H9 (cell line): ENCODE results near the gene SEPHS1. TPM values are rescaled to one million over a fixed set of nuclear protein-coding genes. Genes with fewer than 3 reads are reported as not detected.

Experiments used
- DNase-seq: peaks from one replicate; pipeline ENCODE4 v3.0.0-alpha.2; 2017
- H2AFZ ChIP-seq: one replicate; pipeline ENCODE4 v1.6.1; 2013; ENCODE audit warnings: mild to moderate bottlenecking, low read length, control low read depth, moderate library complexity
- H2AK5ac ChIP-seq: 2 replicates; pipeline ENCODE4 v1.6.1; 2013; ENCODE audit warnings: low read length, control low read depth, mixed read lengths; ENCODE audit not compliant: insufficient read length
- H2BK120ac ChIP-seq: one replicate; pipeline ENCODE4 v1.6.1; 2013; ENCODE audit warnings: low read depth, mild to moderate bottlenecking, low read length, control low read depth, inconsistent platforms; ENCODE audit not compliant: poor library complexity, severe bottlenecking
- H2BK12ac ChIP-seq: 2 replicates; pipeline ENCODE4 v1.6.1; 2013; ENCODE audit warnings: low read length, control low read depth, mixed read lengths, low read depth; ENCODE audit not compliant: insufficient read length
- H2BK15ac ChIP-seq: 2 replicates; pipeline ENCODE4 v1.6.1; 2013; ENCODE audit warnings: low read depth, low read length, control low read depth
- H2BK20ac ChIP-seq: one replicate; pipeline ENCODE4 v1.6.1; 2013; ENCODE audit warnings: low read depth, mild to moderate bottlenecking, low read length, control low read depth, inconsistent platforms; ENCODE audit not compliant: poor library complexity, severe bottlenecking
- H2BK5ac ChIP-seq: 2 replicates; pipeline ENCODE4 v1.6.1; 2013; ENCODE audit warnings: low read length, control low read depth, mixed read lengths; ENCODE audit not compliant: insufficient read length
- H3K14ac ChIP-seq: 2 replicates; pipeline ENCODE4 v1.6.1; 2013; ENCODE audit warnings: low read length, control low read depth; ENCODE audit not compliant: insufficient read depth
- H3K18ac ChIP-seq: 2 replicates; pipeline ENCODE4 v1.6.1; 2013; ENCODE audit warnings: low read depth, mild to moderate bottlenecking, mixed read lengths, low read length, control low read depth; ENCODE audit not compliant: insufficient read length
- H3K23ac ChIP-seq: 2 replicates; pipeline ENCODE4 v1.6.1; 2013; ENCODE audit warnings: low read length, control low read depth, mixed read lengths, low read depth; ENCODE audit not compliant: insufficient read length
- H3K23me2 ChIP-seq: 2 replicates; pipeline ENCODE4 v1.6.1; 2013; ENCODE audit warnings: low read depth, mild to moderate bottlenecking, mixed read lengths, low read length, control low read depth; ENCODE audit not compliant: insufficient read length, poor library complexity, severe bottlenecking
- H3K27ac ChIP-seq: 2 replicates; pipeline ENCODE4 v1.5.1; 2013; ENCODE audit warnings: low read length, control low read depth, mixed read lengths, low read depth; ENCODE audit not compliant: insufficient read length
- H3K27me3 ChIP-seq: 2 replicates; pipeline ENCODE4 v1.6.1; 2013; ENCODE audit warnings: low read length, control low read depth, inconsistent platforms; ENCODE audit not compliant: insufficient read depth
- H3K4ac ChIP-seq: 2 replicates; pipeline ENCODE4 v1.6.1; 2013; ENCODE audit warnings: low read depth, mild to moderate bottlenecking, control low read depth, inconsistent platforms, low read length, moderate library complexity
- H3K4me1 ChIP-seq: 2 replicates; pipeline ENCODE4 v1.6.1; 2013; ENCODE audit warnings: low read length, control low read depth, inconsistent platforms; ENCODE audit not compliant: insufficient read depth
- H3K4me2 ChIP-seq: 2 replicates; pipeline ENCODE4 v1.6.1; 2013; ENCODE audit warnings: low read length, control low read depth, mixed read lengths; ENCODE audit not compliant: insufficient read length, insufficient read depth
- H3K56ac ChIP-seq: 2 replicates; pipeline ENCODE4 v1.6.1; 2013; ENCODE audit warnings: low read depth, mild to moderate bottlenecking, mixed read lengths, low read length, control low read depth; ENCODE audit not compliant: insufficient read length
- H3K79me1 ChIP-seq: 2 replicates; pipeline ENCODE4 v1.6.1; 2013; ENCODE audit warnings: low read depth, mild to moderate bottlenecking, moderate library complexity, low read length, control low read depth, inconsistent platforms; ENCODE audit not compliant: insufficient read depth, poor library complexity, severe bottlenecking
- H3K79me2 ChIP-seq: 2 replicates; pipeline ENCODE4 v1.6.1; 2013; ENCODE audit warnings: low read length, control low read depth, inconsistent platforms; ENCODE audit not compliant: insufficient read depth
- H3K9ac ChIP-seq: 2 replicates; pipeline ENCODE4 v1.6.1; 2013; ENCODE audit warnings: low read length, control low read depth, mixed read lengths; ENCODE audit not compliant: insufficient read length; ENCODE audit errors: extremely low read depth
- H3K9me3 ChIP-seq: one replicate; pipeline ENCODE4 v1.6.1; 2013; ENCODE audit warnings: low read depth, low read length, inconsistent platforms; ENCODE audit not compliant: control insufficient read depth
- H3T11ph ChIP-seq: one replicate; pipeline ENCODE4 v1.6.1; 2013; ENCODE audit warnings: mild to moderate bottlenecking, low read length, control low read depth, inconsistent platforms
- H4K20me1 ChIP-seq: one replicate; pipeline ENCODE4 v1.6.1; 2013; ENCODE audit not compliant: control insufficient read depth, insufficient read length, insufficient read depth
- H4K5ac ChIP-seq: 2 replicates; pipeline ENCODE4 v1.6.1; 2013; ENCODE audit warnings: low read depth, mild to moderate bottlenecking, mixed read lengths, low read length, control low read depth; ENCODE audit not compliant: insufficient read length
- H4K8ac ChIP-seq: replicated peaks from 2 replicates; pipeline ENCODE4 v1.6.1; 2013; ENCODE audit warnings: low read length, control low read depth, mixed read lengths, low read depth; ENCODE audit not compliant: insufficient read length
- H4K91ac ChIP-seq: 2 replicates; pipeline ENCODE4 v1.6.1; 2013; ENCODE audit warnings: low read depth, mild to moderate bottlenecking, moderate library complexity, mixed read lengths, low read length, control low read depth; ENCODE audit not compliant: insufficient read length
- H3K27ac Mint-ChIP-seq, 3 experiments: 2 replicates in 2 of 3; 3 replicates in 1 of 3; pipeline ENCODE4 v1.8.0; 2020 to 2021; ENCODE audit warnings: mixed read lengths in 3 of 3, mild to moderate bottlenecking in 1 of 3, moderate library complexity in 1 of 3
- H3K27me3 Mint-ChIP-seq: 2 replicates; pipeline ENCODE4 v1.8.0; 2021; ENCODE audit warnings: low read depth, mild to moderate bottlenecking, moderate library complexity, mixed read lengths
- H3K36me3 Mint-ChIP-seq, 3 experiments: 2 replicates in 2 of 3; 3 replicates in 1 of 3; pipeline ENCODE4 v1.8.0; 2020 to 2021; ENCODE audit warnings: low read depth in 3 of 3, mixed read lengths in 3 of 3; ENCODE audit not compliant: insufficient read depth in 1 of 3
- H3K4me1 Mint-ChIP-seq, 2 experiments: 2 replicates each; pipeline ENCODE4 v1.8.0; 2020; ENCODE audit warnings: mixed read lengths in 2 of 2
- H3K4me3 Mint-ChIP-seq, 2 experiments: 2 replicates in 1 of 2; 3 replicates in 1 of 2; pipeline ENCODE4 v1.8.0; 2020 to 2021; ENCODE audit warnings: mild to moderate bottlenecking in 2 of 2, mixed read lengths in 2 of 2, moderate library complexity in 1 of 2
- H3K9me3 Mint-ChIP-seq, 2 experiments: 2 replicates in 1 of 2; 3 replicates in 1 of 2; pipeline ENCODE4 v1.8.0; 2020; ENCODE audit warnings: mild to moderate bottlenecking in 2 of 2, mixed read lengths in 2 of 2, moderate library complexity in 1 of 2
- WGBS: extraction: QIAGEN DNeasy Blood & Tissue Kit; methylation state at CpG from one replicate; pipeline ENCODE4 v1.1.7; 2013; ENCODE audit warnings: missing lambda C conversion rate, low lambda C conversion rate, mixed read lengths; ENCODE audit not compliant: insufficient read length; ENCODE audit errors: extremely low coverage; 5-methylcytosine and 5-hydroxymethylcytosine counted together
- total RNA-seq: library from RNA; stranded (reverse); gene quantifications from 2 replicates; pipeline ENCODE4 v1.2.1, GENCODE V29; 2021
- TF ChIP-seq, protein P1 (sequence below): fragments of 200-600 bp; sonication (generic); conservative IDR thresholded peaks from 3 replicates; pipeline ENCODE4 v1.8.0; 2021; ENCODE audit warnings: antibody characterized with exemption, mild to moderate bottlenecking

Gene SEPHS1
- total RNA-seq, 1 experiment from 2014 or later = 366 TPM

DNA sequence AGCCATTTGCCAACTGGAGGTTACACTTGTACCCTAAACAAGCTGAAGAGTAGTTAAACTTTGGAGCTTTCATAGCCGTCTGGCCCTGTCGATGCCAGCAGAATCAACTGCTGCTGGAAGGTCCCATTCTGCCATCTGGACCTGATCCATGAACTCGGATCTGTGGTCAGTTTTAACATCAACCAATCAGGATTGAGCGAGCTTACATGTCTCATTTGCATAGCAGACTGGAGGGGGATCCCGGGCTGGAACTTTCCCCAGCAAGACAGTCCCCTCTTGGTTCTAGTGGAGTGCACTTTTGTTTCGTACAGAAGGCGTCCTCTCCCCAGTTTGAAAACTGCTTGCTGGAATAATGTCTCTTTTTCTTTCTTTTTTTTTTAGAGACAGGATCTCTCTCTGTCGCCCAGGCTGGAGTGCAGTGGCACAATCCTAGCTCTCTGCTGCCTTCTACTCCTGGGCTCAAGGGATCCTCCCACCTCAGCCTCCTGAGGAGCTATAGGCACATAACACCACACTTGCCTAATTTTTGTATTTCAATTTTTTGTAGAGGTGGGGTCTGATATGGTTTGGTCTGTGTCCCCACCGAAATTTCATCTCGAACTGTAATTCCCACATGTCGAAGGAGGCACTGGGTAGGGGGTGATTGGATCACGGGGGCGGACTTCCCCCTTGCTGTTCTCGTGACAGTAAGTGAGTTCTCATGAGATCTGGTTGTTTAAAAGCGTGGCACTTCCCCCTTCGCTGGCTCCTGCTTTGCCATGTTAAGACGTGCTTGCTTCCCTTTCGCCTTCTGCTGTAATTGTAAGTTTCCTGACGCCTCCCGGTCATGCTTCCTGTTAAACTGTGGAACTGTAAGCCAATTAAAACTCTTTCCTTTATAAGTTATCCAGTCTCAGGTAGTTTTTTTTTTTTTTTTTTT lies 42.8 kb upstream of the SEPHS1 start:
- no peak overlapping the region for H3K9ac ChIP-seq
- peak; percentile 40 for DNase-seq
- H3K79me2 ChIP-seq = no peaks in the 10 kb centered on the region; the same call in 1 of the 2 replicates
- no peak overlapping the region for H3K18ac ChIP-seq
- Mint-ChIP-seq H3K4me3 (no peak overlapping the region; a peak in 1 of 5 replicates), H3K4me1 (peaks cover 19 to 36% of the 10 kb centered on the region in 2 experiments), H3K27me3 (peaks cover 8% of the 10 kb centered on the region), H3K36me3 (peaks cover 0 to 2% (median 0%) of the 10 kb centered on the region in 3 experiments; a peak in 2 of 7 replicates), H3K27ac (peak overlapping the region in 1 of 3 experiments; percentile 10; a peak in 1 of 7 replicates), H3K9me3 (peaks cover 0 to 3% of the 10 kb centered on the region in 2 experiments; a peak in 1 of 5 replicates)
- H3K79me1 ChIP-seq = no peaks in the 10 kb centered on the region
- no peak overlapping the region for H3K4me2 ChIP-seq
- H2BK5ac ChIP-seq = no peak overlapping the region
- no peak overlapping the region for H3K14ac ChIP-seq
- no peaks in the 10 kb centered on the region for H3K9me3 ChIP-seq
- no peak overlapping the region for H4K8ac ChIP-seq
- H2BK120ac ChIP-seq = no peak overlapping the region
- H4K20me1 ChIP-seq = no peaks in the 10 kb centered on the region
- H3K23ac ChIP-seq = no peak overlapping the region
- H3K4me1 ChIP-seq = peaks cover 5% of the 10 kb centered on the region; the same call in 1 of the 2 replicates
- no peak overlapping the region for H4K91ac ChIP-seq
- no peaks in the 10 kb centered on the region for H3K27me3 ChIP-seq
- no CpG with 5 or more reads among the region's 20 CpGs for WGBS
- H3K27ac ChIP-seq = no peak overlapping the region
- no peak overlapping the region for H3K56ac ChIP-seq
- no peak overlapping the region for H2AFZ ChIP-seq
- no peak overlapping the region for H2BK20ac ChIP-seq
- H3T11ph ChIP-seq = no peak overlapping the region
- no peak overlapping the region for H3K4ac ChIP-seq
- no peaks in the 10 kb centered on the region for H3K23me2 ChIP-seq
- no peak overlapping the region for H2BK12ac ChIP-seq
- H2BK15ac ChIP-seq = no peak overlapping the region
- TF ChIP-seq, protein P1, sequence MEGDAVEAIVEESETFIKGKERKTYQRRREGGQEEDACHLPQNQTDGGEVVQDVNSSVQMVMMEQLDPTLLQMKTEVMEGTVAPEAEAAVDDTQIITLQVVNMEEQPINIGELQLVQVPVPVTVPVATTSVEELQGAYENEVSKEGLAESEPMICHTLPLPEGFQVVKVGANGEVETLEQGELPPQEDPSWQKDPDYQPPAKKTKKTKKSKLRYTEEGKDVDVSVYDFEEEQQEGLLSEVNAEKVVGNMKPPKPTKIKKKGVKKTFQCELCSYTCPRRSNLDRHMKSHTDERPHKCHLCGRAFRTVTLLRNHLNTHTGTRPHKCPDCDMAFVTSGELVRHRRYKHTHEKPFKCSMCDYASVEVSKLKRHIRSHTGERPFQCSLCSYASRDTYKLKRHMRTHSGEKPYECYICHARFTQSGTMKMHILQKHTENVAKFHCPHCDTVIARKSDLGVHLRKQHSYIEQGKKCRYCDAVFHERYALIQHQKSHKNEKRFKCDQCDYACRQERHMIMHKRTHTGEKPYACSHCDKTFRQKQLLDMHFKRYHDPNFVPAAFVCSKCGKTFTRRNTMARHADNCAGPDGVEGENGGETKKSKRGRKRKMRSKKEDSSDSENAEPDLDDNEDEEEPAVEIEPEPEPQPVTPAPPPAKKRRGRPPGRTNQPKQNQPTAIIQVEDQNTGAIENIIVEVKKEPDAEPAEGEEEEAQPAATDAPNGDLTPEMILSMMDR = no peak
- no peak overlapping the region for H2AK5ac ChIP-seq
- H4K5ac ChIP-seq = no peak overlapping the region
